GM19240 (cell line): ENCODE results near the gene CA12.
A peak's percentile ranks its signal among the peaks of the same experiment; 100 is the strongest.

ENCODE experiments used
- DNase-seq: peaks from one replicate; pipeline ENCODE4 v3.0.0; 2011; ENCODE audit warnings: low spot score; ENCODE audit not compliant: insufficient read length

Gene CA12

DNA sequence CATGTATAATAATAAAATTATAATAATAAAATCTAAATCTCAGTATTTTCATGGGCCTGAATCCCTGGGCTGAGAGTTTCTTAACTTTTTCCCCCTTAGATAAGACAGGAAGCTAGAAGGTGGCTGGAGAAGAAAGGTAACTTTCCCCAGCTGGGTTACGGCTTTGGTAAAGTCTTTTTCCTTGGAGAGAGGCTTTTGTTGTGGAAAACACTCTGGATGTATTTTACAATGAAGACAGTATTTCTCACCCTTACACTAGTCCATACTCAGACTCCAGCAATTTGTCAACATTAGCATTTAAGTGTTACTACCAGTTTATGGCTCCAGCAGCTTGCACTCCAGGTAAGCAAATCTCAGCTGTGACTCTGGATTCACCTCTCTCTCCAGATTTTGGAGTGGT lies 69.4 kb downstream of the CA12 start:
- no peak for DNase-seq

DNA sequence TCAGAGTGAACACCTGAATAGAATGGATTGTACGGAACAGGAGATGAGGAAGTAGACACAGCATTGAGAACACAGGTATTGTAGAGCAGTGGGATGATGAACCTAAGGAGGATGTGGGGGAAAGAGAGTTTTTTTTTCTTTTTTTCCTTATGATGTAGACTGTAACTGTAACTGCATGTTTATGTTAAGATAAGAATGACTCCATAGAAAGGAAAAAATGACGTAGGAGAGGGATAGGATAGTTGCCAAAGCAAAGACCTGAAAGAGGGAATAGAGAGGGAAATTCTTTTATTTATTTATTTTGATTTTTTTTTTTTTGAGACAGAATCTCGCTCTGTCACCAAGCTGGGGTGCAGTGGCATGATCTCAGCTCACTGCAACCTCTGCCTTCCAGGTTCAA lies 71.0 kb downstream of the CA12 start:
- DNase-seq = no peak

DNA sequence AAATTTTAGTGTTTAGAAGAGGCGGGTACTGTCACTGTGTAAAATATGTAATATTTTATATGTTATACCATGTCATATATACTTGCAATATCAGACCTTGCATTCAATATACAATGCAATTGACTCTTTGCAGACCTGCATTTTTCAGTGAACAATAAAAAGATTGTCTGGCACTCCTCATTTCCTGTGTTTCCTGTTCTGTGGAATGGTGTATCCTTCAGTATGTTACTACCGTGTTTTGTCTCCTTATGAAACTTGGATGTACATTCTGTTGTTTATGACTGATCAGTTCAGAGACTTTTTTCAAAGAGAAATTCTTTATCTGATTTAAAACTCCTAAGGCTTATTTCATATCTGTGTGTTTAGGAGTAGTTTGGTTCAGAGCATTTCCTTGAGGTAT lies 72.7 kb downstream of the CA12 start:
- no peak for DNase-seq

DNA sequence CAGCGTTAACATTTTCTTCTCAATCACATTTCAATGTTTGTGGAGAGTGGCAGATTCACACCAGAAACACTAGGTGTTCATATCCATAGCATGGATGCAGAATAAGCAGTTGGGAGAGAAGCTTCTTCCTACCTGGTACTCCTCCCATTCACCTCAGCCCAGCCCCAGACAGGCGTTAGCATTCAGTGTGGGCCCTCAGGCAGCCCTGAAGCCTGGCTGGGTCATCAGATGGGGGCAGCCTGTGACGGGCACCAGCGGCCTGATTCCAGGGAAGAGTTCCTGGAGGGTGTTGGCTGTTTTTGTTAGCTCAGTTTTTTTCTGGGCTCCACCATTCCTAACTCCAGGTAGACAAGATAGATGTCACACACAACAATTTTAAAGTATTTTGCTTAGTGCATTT lies 73.2 kb downstream of the CA12 start:
- no peak for DNase-seq

DNA sequence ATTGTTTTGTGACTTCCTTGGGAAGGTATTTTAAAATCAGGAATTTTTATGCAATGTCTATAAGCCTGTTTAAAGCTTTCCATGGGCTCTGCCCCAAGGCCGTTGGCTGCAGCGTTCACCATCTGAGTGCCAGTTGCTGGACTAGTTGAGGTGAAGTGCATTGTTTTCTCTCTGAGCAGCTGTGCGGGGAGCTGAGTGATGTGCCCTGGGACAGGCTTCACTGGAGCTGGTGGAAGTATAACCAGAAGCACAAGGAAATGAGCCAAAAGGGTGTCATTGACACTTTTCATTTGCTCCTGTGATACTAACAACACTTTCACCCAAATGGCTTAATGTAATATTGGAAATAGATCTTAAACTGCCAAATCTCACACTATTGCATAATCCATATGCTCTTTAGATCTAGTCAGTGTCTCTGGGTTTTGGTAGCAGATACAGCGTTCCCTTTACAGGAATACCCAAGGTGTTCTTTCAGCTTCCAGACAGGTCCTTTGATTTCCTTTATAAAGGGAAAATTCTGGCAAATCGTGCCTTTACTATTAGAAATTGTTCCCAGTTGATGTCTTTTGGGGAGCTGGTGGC lies 75.1 kb downstream of the CA12 start:
- no peak for DNase-seq

DNA sequence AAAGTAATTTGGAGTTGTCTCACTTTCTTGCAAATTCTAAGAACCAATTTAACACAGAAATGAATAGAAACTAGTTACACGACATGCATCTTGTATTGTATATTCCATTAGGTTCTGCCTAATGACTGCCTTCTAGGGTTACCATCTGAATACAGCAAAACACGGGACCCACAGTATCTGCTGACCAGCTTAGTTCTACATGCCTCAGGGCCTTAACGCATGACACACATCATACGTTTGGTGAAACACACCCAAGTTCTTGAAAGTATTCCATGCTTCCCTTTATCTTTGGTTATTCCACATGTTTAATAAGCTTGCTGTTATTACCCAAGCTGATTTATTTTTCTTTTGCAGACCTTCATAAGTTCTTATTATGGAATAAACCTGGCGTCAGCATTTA lies 76.4 kb downstream of the CA12 start:
- no peak for DNase-seq

DNA sequence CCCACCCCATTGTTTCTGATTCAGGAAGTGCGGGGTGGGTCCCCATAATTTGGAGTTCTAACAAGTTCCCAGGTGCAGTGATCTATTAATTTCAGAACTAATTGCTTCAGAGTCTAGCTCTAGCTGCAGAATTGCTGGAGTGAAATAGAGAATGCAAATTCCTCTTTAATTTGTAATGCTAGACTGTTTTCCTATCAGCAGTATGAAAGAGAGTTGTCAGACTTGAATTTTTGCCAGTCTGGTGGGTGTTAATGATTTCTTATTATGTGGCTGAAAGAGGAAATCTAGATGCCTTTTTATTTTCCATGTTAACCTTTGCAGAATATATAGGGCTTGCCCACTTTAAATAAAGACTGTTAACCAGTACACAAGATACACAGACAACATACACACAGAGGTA lies 80.6 kb downstream of the CA12 start:
- DNase-seq = no peak

DNA sequence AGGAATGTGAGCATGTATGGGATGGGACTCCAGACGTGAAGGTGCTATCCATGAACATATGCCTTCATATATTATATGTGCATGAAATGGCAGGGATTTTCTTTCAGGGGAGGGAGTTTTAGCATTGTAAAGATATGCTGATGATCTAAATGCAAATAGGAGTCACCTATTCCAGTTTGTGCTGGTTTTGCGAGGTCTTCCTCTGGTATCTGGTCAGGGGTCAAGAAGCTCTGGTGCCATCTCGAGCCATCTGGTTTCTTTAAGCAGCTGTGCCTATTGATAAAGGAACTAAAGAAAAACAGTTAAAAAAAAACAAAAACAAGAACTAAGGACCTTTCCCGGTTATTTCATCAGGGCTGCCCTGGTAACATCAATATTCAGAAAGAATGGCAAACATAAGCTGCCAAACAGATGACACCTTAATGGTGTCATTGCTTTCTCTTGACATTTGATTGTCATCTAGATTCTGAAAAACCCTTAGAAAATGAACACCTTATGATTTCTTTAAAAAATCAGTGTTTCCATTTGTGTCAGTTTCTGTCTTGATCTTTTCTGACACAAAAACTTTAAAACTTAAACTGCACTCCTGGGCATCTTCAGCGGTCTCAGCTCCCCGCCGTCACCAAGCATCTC lies 81.6 kb downstream of the CA12 start:
- no peak for DNase-seq

DNA sequence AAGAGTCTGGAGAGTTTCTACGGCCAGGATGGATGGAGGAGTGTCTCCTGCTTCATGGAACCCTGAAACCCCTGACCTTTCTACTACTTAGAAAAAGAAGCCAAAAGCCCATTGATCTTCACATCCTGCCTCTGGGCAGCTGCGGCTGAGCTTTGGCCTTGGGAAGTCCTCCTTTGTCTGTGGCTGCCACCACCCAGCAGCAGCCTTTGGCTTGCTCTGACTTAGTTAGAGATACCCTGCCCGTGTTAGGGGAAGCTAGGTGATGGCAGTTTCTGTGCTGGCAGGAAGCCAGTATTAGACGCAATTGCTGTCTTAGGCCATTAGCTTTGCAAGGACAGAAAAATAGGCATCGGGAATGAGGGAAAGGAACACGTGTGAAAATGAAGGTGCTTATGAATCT lies 85.5 kb downstream of the CA12 start:
- no peak for DNase-seq

DNA sequence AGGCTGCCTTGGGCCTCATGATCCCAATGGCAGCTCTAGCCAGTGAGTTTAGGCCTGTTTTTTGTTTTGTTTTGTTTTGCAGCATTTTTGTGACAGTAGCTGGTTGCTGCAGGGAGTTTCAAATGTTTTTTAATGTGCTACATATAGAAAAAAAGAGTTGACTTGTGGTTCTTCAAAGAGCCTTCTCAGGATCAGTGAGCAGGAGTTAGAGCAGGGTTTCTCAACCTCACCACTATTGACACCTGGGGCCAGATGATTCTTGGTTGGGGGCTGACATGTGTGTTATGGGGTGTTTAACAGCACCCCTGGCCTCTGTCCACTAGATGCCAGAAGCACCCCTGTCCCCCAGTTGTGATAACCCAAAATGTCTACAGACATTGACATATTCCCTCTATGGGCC lies 86.3 kb downstream of the CA12 start:
- no peak for DNase-seq

DNA sequence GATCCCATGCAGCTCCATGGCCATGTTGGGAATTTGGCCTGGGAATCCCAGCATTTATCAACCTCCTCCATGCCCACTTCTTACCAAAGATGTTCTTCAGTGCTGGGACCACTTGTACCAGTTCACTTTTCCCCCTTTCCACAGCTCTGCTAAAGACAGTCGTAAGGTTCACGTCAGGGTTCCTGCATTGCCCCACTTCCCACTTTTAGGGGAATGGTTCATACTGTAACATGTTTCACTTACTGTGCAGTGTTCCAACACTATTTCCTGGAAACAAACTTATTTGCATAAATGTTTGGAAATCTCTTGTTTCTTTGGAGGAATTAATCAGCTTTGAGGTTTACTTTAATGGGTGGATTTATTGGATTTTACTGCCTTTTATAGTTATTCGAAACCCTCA lies 87.3 kb downstream of the CA12 start:
- no peak for DNase-seq

DNA sequence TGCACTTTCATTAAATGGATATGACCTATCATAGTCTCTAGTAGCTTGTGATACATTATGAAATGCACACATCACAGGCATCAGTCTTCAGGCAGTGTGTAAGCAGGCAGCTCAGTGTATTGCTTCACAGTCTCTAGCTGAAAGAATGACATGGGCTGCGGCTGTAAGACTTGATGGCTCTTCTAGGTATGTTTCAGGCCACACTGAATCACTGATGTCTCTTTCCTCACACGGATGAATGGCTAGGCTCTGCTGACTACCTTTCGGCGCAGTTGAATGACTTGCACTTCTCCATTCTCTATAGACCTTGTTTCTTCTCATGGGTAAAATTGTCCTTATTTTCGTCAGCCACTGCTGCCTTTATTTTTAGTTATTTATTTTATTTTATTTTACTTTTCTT lies 88.9 kb downstream of the CA12 start:
- no peak for DNase-seq

DNA sequence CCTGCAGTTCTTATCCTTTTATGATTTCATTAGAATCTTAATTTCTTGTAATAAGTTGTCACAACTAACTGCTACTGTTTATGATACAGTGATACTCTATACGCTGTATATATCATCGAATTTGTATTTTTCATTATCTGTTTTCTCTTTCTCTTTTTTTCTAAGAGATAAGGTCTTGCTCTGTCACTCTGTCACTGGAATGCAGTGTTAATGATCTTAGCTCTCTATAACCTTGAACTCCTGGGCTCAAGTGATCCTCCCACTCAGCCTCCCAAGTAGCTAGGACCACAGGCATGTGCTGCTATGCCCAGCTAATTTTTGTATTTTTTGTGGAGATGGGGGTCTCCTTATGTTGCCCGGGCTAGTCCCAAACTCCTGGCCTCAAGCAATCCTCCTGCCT lies 89.4 kb downstream of the CA12 start:
- no peak for DNase-seq

DNA sequence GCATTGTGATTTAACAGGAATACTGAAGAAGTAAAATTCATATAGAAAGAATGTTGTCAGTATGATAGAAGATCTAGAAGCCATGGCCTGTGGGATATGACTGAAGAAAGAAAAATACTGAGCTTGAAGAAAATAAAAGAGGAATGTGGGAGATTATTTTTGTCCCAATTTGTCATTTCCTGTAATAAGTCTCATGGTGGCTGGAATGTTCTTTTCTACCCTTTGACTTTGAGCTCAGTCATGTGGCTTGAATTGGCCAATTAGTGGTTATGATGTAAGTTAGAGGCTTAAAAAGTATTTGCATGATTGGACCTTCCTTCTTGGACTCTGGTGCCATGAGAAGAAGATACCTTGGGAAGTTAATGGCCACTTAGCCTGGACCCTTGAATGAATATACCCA lies 90.1 kb downstream of the CA12 start:
- DNase-seq = no peak

DNA sequence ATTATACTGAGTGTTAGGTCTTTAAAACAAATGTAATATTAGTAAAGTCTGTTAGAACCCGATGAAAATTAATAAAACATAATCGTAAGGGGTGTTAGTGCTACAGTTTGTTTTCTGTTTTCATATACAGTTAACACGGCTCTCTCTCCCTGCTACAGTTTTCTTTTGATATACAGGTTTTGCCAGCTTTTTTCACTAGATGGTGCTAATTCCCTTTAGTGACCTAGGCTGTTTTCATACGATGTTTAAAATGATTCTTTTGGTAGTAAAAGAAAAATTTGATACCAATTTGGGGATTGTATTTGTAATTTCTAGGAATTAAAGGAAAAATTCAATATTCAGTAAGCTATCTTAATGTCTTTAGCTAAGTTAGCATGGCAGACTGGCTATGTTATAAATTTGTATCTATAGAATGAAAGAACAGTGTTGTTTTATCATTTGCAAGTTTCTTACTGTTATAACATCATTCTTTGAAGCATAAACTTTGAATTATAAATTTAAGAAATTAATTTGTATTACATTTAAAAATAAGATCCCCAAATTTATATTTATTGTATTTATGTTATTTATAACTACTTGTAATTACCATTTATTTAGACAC lies 92.8 kb downstream of the CA12 start:
- no peak for DNase-seq

DNA sequence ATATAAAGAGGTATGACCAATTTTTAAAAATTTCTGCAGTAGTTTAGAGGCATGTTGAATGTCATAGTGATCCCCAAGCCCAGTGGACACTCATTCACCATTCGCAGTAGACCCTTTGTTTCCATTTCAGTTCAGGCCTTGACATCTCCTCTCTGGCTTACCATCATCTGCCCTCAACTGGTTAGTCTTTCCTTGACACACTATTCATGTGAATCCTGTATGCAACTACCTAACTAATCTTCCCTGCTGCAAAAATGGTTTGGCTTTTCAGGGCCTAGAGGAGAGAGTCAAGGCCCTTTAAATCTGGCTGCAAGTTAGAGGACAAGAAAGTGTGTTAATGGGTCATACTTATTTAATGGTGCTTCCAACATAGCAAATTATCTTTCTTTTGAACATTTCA lies 93.3 kb downstream of the CA12 start:
- DNase-seq = no peak

DNA sequence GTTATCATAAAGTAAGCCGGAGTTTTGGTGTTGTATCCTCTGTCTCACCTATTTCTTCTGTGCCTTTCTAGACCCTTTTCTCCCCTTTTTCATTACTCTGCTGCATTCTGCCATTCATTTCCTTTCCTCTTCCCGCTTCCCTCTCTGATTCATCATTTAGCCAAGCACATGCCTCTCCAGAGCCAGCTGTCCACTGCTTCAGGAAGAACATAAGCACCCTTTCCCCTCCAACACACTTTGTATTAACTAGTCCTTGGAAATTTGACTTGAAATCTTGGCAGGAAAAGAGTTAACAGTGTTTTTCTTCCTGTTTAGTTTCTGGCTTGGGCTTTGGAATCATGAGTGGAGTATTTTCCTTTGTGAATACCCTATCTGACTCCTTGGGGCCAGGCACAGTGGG lies 94.5 kb downstream of the CA12 start:
- DNase-seq = no peak

DNA sequence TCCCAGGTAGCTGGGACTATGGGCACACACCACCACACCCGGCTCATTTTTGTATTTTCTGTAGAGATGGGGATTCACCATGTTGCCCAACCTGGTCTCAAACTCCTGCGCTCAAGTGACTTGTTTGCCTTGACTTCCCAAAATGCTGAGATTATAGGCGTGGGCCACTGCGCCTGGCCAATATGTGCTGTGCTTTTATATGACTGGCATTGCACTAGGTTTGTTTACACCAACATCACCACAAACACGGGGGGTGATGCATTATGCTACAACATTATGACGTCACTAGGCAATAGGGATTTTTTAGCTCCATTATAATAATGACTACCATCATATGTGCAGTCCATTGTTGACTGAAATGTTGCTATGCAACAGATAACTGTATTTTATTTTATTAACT lies 97.3 kb downstream of the CA12 start:
- DNase-seq = no peak

DNA sequence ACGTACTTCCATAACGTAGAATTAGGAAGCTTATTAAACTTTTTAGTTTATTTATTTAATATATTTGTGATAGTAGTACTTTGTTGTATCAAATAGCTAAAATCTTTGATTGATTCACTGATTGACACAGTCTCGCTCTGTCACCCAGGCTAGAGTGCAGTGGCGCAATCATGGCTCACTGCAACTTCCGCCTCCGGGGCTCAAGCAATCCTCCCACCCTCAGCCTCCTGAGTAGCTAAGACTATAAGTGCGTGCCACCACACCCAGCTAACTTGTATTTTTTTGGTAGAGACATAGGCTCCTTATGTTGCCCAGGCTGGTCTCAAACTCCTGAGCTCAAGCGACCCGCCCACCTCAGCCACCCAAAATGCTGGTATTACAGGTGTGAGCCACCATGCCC lies 98.5 kb downstream of the CA12 start:
- no peak for DNase-seq

DNA sequence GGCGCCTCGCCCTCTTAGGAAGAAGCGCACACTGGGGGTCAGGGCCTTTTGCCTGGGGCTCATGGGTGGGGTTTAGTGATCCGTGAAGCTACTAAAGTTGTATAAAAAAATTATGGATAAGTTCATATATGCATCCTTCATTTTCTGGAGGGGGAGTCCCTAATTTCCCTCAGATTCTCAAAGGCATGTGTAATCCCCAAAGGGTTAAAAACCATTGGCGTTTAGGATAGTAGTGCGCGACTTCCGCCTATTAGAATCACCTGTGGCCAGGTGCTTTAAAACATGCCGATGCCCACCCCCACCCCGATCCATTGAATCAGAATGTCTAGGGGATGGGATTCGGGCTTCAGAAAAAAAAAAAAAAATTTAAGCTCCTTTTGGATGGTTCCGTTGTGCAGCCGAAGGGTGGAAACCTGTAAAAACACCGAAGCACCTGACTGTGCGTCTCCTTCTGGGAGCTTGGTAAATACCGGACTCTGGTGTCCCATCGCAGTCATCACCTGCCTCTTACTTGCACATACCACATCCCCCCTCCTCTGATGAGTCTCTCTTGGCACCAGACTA lies 103.7 kb downstream of the CA12 start:
- DNase-seq = no peak

DNA sequence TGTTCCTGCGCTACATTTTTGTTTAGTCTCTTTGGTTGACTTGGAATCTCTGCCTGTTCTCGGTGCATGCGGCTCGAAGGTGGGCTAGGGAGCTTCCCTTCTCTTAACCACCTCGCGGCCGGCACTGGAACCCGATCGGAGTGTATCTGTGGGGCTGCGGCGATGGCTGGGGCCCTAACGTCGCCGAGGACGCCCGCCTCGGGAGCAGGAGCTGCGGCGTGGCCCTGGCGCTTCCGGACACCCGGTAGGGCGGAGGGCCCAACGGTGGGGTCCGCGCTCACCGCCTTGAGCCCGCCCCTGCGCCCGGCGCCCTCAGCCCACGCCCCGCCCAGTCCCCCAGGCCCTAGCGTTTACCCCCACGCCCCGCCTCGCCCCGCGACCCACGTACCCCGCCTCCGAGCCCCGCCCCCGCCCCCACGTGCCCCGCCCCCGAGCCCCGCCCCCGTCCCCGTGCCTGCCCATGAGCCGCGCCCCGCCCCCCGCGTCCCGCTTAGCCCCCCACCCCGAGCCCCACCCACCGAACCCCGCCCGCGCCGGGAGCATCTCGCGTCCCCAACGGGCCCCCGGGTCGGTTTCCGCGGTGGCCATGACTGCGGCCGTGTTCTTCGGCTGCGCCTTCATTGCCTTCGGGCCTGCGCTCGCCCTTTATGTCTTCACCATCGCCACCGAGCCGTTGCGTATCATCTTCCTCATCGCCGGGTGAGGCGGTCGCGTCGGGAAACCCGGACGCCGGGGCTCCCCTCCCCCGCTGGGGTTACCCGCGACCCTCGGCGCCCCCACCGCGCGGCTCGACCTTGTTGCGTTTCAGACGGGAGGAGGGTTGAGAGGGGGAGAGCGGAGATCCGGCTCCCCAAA lies 104.4 kb downstream of the CA12 start, which contains the start of gene APH1B:
Gene APH1B (plus strand): TSS at position 568 of the 855 bp plus-strand sequence. CDS start 19 bp downstream, at position 587.
- peak; percentile 43 for DNase-seq
